Lower lobe of right lung (tissue), 2 donors: ENCODE measurements around the gene FAM120C. TPM values are rescaled to one million over a fixed set of nuclear protein-coding genes. Genes with fewer than 3 reads are reported as not detected.

ENCODE experiments used
- ATAC-seq, 2 donors: fragments of 200-7000 bp; cut with Tn5 transposase; one replicate each; pipeline ENCODE4 v1.9.1; 2020 to 2022; ENCODE audit warnings: mild to moderate bottlenecking in 2 of 2, moderate library complexity in 2 of 2
- DNase-seq: peaks from one replicate; pipeline ENCODE4 v3.0.0-alpha.2; 2020
- H3K27ac ChIP-seq: fragments of 200-600 bp; one replicate; pipeline ENCODE4 v1.8.0; 2022
- H3K27me3 ChIP-seq: fragments of 200-600 bp; one replicate; pipeline ENCODE4 v1.8.0; 2022; ENCODE audit warnings: low read depth
- H3K36me3 ChIP-seq: fragments of 200-600 bp; one replicate; pipeline ENCODE4 v1.8.0; 2022; ENCODE audit warnings: mild to moderate bottlenecking
- H3K4me1 ChIP-seq: fragments of 200-600 bp; one replicate; pipeline ENCODE4 v1.8.0; 2022
- H3K4me3 ChIP-seq: fragments of 200-600 bp; one replicate; pipeline ENCODE4 v1.8.0; 2022; ENCODE audit warnings: mild to moderate bottlenecking
- H3K9me3 ChIP-seq: fragments of 200-600 bp; one replicate; pipeline ENCODE4 v1.8.0; 2022
- CTCF ChIP-seq: fragments of 200-600 bp; IDR thresholded peaks from one replicate; pipeline ENCODE4 v1.8.0; 2022; ENCODE audit warnings: antibody characterized with exemption, mild to moderate bottlenecking
- intact Hi-C: fragments of 100-400 bp; cut with DNase I; formaldehyde crosslinking; loops from one replicate; pipeline ENCODE4 v1.11.0; 2022
- long read RNA-seq: library from polyadenylated mRNA; unstranded; transcript quantifications from one replicate; pipeline ENCODE4 v2.0.0, GENCODE V29; 2021
- total RNA-seq: library from RNA; stranded (reverse); fragmentation: NEBNext Ultra II Directional; extraction: Animal tissue kit (Norgen Biotek cat#: 25700); gene quantifications from one replicate; pipeline ENCODE4 v1.2.1, GENCODE V29; 2021
- donor health status: DM: no; HTN: yes; CAD: no; lungs with severe emphysema.

FAM120C gene
- total RNA-seq: 9.0 TPM
- long read RNA-seq, partial matches to known transcripts: 1 of 5 reads
- long read RNA-seq, other reads (novel, unspliced or antisense): 3 of 5 reads

GRCh38 chrX:54182864-54183613 is at the start of gene FAM120C:
FAM120C (minus strand) TSS chrX:54183254; CDS start chrX:54183198, 56 bp downstream.
- peak; percentile 93 to 95 for ATAC-seq
- peak within 1 kb of the TSS; percentile 79 for H3K4me3 ChIP-seq
- peaks cover 25% of the 10 kb centered on the region for H3K4me1 ChIP-seq
- no peaks in the 10 kb centered on the region for H3K9me3 ChIP-seq
- peak; percentile 68 for DNase-seq
- H3K27me3 ChIP-seq: no peaks in the 10 kb centered on the region
- no peak for TF ChIP-seq CTCF
- intact Hi-C loops: no loop called here
- H3K27ac ChIP-seq: peak within 1 kb of the TSS; percentile 88
- no peaks in the 10 kb centered on the region for H3K36me3 ChIP-seq

GRCh38 chrX:54230435-54231148 is 47.5 kb upstream of the FAM120C start:
- no peaks in the 10 kb centered on the region for H3K9me3 ChIP-seq
- no peak overlapping the region for H3K27ac ChIP-seq
- intact Hi-C loops: no loop called here
- no peaks in the 10 kb centered on the region for H3K4me1 ChIP-seq
- TF ChIP-seq CTCF: no peak
- H3K36me3 ChIP-seq: no peaks in the 10 kb centered on the region
- no peak overlapping the region for H3K4me3 ChIP-seq
- no peaks in the 10 kb centered on the region for H3K27me3 ChIP-seq
- DNase-seq (no peak), ATAC-seq (no peak)

- DNase-seq (no peak), ATAC-seq (no peak)
- Histone ChIP-seq H3K27ac (no peak overlapping the region), H3K4me3 (no peak overlapping the region), H3K4me1 (no peaks in the 10 kb centered on the region), H3K36me3 (no peaks in the 10 kb centered on the region), H3K9me3 (no peaks in the 10 kb centered on the region), H3K27me3 (no peaks in the 10 kb centered on the region)
- intact Hi-C loops: no loop called here
- no peak for TF ChIP-seq CTCF
Observed at GRCh38 chrX:54223581-54223980, 40.5 kb upstream of the FAM120C start.

- Histone ChIP-seq H3K4me3 (no peak overlapping the region), H3K9me3 (no peaks in the 10 kb centered on the region), H3K27me3 (no peaks in the 10 kb centered on the region), H3K27ac (no peak overlapping the region), H3K4me1 (no peaks in the 10 kb centered on the region), H3K36me3 (no peaks in the 10 kb centered on the region)
- DNase-seq: no peak
- TF ChIP-seq CTCF: no peak
- intact Hi-C loops: no loop called here
- ATAC-seq: no peak
Observed at GRCh38 chrX:54213603-54214002, 30.5 kb upstream of the FAM120C start.

- ATAC-seq: no peak
Observed at GRCh38 chrX:54208531-54208930, 25.5 kb upstream of the FAM120C start.

More at GRCh38 chrX:54208531-54208930, 25.5 kb upstream of the FAM120C start:
- Histone ChIP-seq H3K9me3 (no peaks in the 10 kb centered on the region), H3K27me3 (no peaks in the 10 kb centered on the region), H3K27ac (no peak overlapping the region), H3K4me3 (no peak overlapping the region), H3K4me1 (no peaks in the 10 kb centered on the region), H3K36me3 (no peaks in the 10 kb centered on the region)
- intact Hi-C loops: no loop called here
- no peak for DNase-seq
- no peak for TF ChIP-seq CTCF
